ENCODE data around the gene EHHADH. TPM values are rescaled to one million over a fixed set of nuclear protein-coding genes. Genes with fewer than 3 reads are reported as not detected.

Gene EHHADH
- total and polyA plus RNA-seq, 2 donors (not counting 3 experiments of a cell fraction or from before 2014, with no cell fraction given), result 1.3 to 5.8 TPM

- Histone ChIP-seq H3K79me2 (ENCODE audit: control insufficient read depth, insufficient read depth, low read length) (no peaks in the 10 kb centered on the region), H3K27ac (ENCODE audit: insufficient read depth, low read depth, low read length) (no peak overlapping the region), H3K9ac (replicated peaks; ENCODE audit: extremely low read depth, insufficient read depth, low read length) (no peak overlapping the region), H4K20me1 (replicated peaks; ENCODE audit: control insufficient read depth, extremely low read depth, insufficient read depth, low read length) (no peaks in the 10 kb centered on the region), H3K4me2 (ENCODE audit: insufficient read depth, low read length) (no peak overlapping the region), H3K4me1 (ENCODE audit: control insufficient read depth, extremely low read depth, insufficient read depth, low read length) (no peaks in the 10 kb centered on the region), H3K27me3 (ENCODE audit: control insufficient read depth in 2 of 2, insufficient read depth in 2 of 2, low read length in 2 of 2) (peaks cover 9 to 22% of the 10 kb centered on the region in 2 experiments), H3K4me3 (replicated peaks in 1 of 3; ENCODE audit: insufficient read depth in 1 of 3, low read depth in 1 of 3, low read length in 3 of 3) (no peak overlapping the region), H3K36me3 (ENCODE audit: control insufficient read depth in 2 of 2, extremely low read depth in 1 of 2, insufficient read depth in 2 of 2, low read length in 2 of 2) (no peaks in the 10 kb centered on the region), H2AFZ (ENCODE audit: low read depth, low read length) (no peak overlapping the region), H3K9me1 (replicated peaks; ENCODE audit: control insufficient read depth, extremely low read depth, insufficient read depth, low read length) (no peaks in the 10 kb centered on the region), H3K9me3 (replicated peaks; ENCODE audit: control insufficient read depth, insufficient read depth, low read length) (no peaks in the 10 kb centered on the region)
- intact Hi-C loops (cut with micrococcal nuclease), result no loop called here
- BruUV-seq (replicated peaks), result no TSS peak
- TF ChIP-seq MYC (IDR thresholded peaks at IDR 0.05; ENCODE audit: low read depth, low read length), result no peak
- TF ChIP-seq FOS (IDR thresholded peaks at IDR 0.05; ENCODE audit: borderline replicate concordance, insufficient read depth, low read length), result no peak
- TF ChIP-seq CTCF (IDR thresholded peaks at IDR 0.05; ENCODE audit: extremely low read depth in 1 of 2, insufficient read depth in 1 of 2, low read depth in 1 of 2, low read length in 2 of 2), result no peak
- no peak for TF ChIP-seq POLR2A (IDR thresholded peaks at IDR 0.05; ENCODE audit: low read depth, low read length)
- TF ChIP-seq, protein P1, sequence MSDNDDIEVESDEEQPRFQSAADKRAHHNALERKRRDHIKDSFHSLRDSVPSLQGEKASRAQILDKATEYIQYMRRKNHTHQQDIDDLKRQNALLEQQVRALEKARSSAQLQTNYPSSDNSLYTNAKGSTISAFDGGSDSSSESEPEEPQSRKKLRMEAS (IDR thresholded peaks at IDR 0.05; ENCODE audit: insufficient read depth, insufficient read length), result no peak
- no peak for TF ChIP-seq JUN (IDR thresholded peaks at IDR 0.05; ENCODE audit: borderline replicate concordance, insufficient read depth, insufficient read length, low read depth)
- no peak for TF ChIP-seq GATA2 (IDR thresholded peaks at IDR 0.05; ENCODE audit: insufficient read depth, insufficient read length, low read depth, low read length)
- no peak for TF ChIP-seq EZH2 (IDR thresholded peaks at IDR 0.05; ENCODE audit: borderline replicate concordance, low read depth, low read length, severe bottlenecking)
- TF ChIP-seq POLR2AphosphoS5 (IDR thresholded peaks at IDR 0.05; ENCODE audit: insufficient read depth, low read depth, low read length), result no peak
- ChIA-PET POLR2A (no interaction called here), CTCF (interaction anchor here (1.0 to 1.3 kb wide), 2 partner anchors 9 to 25 kb away, joined by 3 read pairs; no protein-coding TSS in a partner anchor)
- no peak for FAIRE-seq
- no peak for DNase-seq (ENCODE audit: low read depth, low spot score)
- dilution Hi-C loops (cut with MboI; ENCODE audit: extremely low pct_ligation_motif_present, low sequenced_read_pairs), result no loop called here
Measured at GRCh38 chr3:185270956-185271332, 17.1 kb upstream of the EHHADH start.

Measured in endothelial cell of umbilical vein (primary cell).